Posterior vena cava (tissue), 2 donors: ENCODE results near the gene TACR1. TPM values are rescaled to one million over a fixed set of nuclear protein-coding genes. Genes with fewer than 3 reads are reported as not detected.
A peak's percentile ranks its signal among the peaks of the same experiment; 100 is the strongest.
"Not testable (repeated sequence)": the region's sequence is repeated elsewhere in the genome, so short reads cannot be mapped to it uniquely, and the experiment has no call there.

Experiments used
- DNase-seq: peaks from one replicate; pipeline ENCODE4 v3.0.0-alpha.2; 2020; ENCODE audit warnings: low spot score
- intact Hi-C, 2 donors: fragments of 100-400 bp; cut with DNase I; formaldehyde crosslinking; loops; one replicate each; pipeline versions ENCODE4 v1.14.1 to v1.14.2; 2022 to 2023
- total RNA-seq, 2 donors: library from RNA; stranded (reverse); fragmentation: NEBNext Ultra II Directional; extraction: Animal tissue kit (Norgen Biotek cat#: 25700); gene quantifications; one replicate each; pipeline ENCODE4 v1.2.1, GENCODE V29; 2021
- donor health status: DM: yes; HTN: yes; CAD: no.
- donor health status: DM: yes; HTN: yes; CAD: no.

TACR1 gene
- total RNA-seq, 2 donors from 2014 or later, result 1.1 to 2.1 TPM

GRCh38 chr2:75200140-75201096, 1.1 kb upstream of the TACR1 start:
- peak; percentile 80 for DNase-seq
- intact Hi-C loops, result no loop called here

GRCh38 chr2:75195076-75195691, 4.1 kb downstream of the TACR1 start:
- intact Hi-C loops, result no loop called here
- no peak for DNase-seq

GRCh38 chr2:75194184-75194868, 5.0 kb downstream of the TACR1 start:
- no peak for DNase-seq
- intact Hi-C loops, result no loop called here

- intact Hi-C loops, result no loop called here
These were observed 6.8 kb downstream of the TACR1 start for GRCh38 chr2:75192496-75192895.

GRCh38 chr2:75190271-75190990, 8.9 kb downstream of the TACR1 start:
- intact Hi-C loops, result no loop called here
- DNase-seq, result no peak

More at GRCh38 chr2:75192496-75192895, 6.8 kb downstream of the TACR1 start:
- no peak for DNase-seq

DNA sequence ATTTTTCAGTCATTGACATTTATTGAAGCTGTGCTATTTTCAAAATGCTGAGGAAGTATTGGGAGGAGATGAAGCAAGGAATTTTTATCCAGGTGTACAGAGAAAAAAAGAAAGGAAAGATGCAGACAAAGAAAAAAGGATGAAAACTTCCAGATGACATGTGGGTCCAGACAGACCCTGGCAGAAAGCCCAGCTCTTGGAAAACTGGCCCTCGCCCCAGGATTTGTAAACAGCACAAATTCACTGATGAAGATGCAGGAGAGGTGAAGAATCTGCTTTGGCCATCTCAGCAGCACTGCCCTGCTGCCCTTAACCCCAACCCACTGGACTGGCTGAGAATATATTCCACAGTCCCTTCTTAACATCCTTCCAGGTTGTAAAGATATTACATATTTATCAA, 12.5 kb downstream of the TACR1 start:
- no peak for DNase-seq
- intact Hi-C loops, result no loop called here

- DNase-seq, result no peak
- intact Hi-C loops, result no loop called here
These were observed 16.7 kb downstream of the TACR1 start for GRCh38 chr2:75182606-75183005.

GRCh38 chr2:75180476-75180875, 18.8 kb downstream of the TACR1 start:
- intact Hi-C loops, result no loop called here
- no peak for DNase-seq

- intact Hi-C loops, result no loop called here
- DNase-seq, result no peak
These were observed 21.9 kb downstream of the TACR1 start for GRCh38 chr2:75177427-75177826.

GRCh38 chr2:75175456-75175855, 23.9 kb downstream of the TACR1 start:
- DNase-seq, result no peak
- intact Hi-C loops, result no loop called here

DNA sequence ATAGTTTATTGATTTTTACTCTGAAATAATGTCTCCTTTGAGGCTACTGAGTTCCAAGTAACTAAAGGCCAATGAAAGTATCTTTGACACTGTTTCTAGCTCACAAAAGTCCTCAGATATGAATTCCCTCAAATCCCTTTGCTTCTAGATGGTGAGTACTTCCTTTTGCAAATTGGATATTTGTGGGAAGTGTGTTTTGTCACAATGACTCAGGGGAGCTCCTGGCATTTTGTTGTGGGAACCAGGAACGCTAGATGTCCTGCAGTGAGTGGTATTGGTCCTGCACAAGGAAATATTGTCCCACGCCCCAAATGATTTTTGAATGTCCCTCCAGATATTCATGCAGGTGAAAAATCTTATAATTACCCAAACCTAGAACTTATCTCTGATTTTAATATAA, 24.3 kb downstream of the TACR1 start:
- DNase-seq, result no peak
- intact Hi-C loops, result no loop called here

DNA sequence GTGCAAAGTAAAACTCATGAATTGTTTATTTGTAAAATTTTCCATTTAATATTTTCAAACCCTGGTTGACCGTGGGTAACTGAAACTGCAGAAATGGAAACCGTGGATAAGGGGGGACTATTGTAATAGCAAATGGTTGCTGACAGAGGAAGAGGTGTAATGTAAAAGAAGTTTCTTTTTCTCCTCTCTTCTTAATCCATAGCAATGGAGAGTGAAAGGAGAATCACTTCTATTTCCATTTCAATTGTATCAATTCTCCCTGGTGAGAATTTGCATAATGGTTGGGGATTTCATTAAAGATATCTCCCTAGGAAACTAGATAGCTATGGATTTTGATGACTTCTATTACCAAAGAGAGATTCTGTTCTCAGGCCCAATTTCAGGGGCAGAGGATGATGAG, 24.8 kb downstream of the TACR1 start:
- DNase-seq, result no peak
- intact Hi-C loops, result no loop called here

- intact Hi-C loops, result no loop called here
- no peak for DNase-seq
These were observed 25.6 kb downstream of the TACR1 start for GRCh38 chr2:75173740-75174139.

- DNase-seq, result not testable (repeated sequence)
These were observed 27.9 kb downstream of the TACR1 start for GRCh38 chr2:75171423-75171822.

GRCh38 chr2:75170889-75171288, 28.4 kb downstream of the TACR1 start:
- intact Hi-C loops, result no loop called here
- no peak for DNase-seq

More at GRCh38 chr2:75171423-75171822, 27.9 kb downstream of the TACR1 start:
- intact Hi-C loops, result not testable (repeated sequence)

DNA sequence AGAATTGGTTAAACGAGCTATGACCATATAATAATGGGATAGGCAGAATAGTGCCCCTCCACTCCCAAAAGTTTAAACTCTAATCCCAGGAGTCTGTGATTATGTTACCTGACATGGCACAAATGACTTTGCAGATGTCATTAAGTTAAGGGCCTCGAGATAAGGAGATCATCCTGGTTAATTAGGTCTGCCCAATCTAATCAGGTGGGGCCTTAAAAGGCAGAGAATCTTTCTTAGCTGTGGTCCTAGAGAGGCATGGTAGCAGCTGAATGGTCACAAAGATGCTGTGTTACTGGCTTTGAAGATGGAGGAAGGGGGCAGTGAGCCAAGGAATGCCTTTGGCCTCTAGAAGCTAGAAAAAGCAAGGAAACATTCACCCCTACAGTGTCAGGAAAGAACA, 31.1 kb downstream of the TACR1 start:
- DNase-seq, result no peak
- intact Hi-C loops, result no loop called here

GRCh38 chr2:75166491-75166890, 32.8 kb downstream of the TACR1 start:
- intact Hi-C loops, result no loop called here
- no peak for DNase-seq

GRCh38 chr2:75162897-75163296, 36.4 kb downstream of the TACR1 start:
- intact Hi-C loops, result no loop called here
- no peak for DNase-seq

- DNase-seq, result no peak
- intact Hi-C loops, result no loop called here
These were observed 37.1 kb downstream of the TACR1 start for GRCh38 chr2:75162259-75162658.

DNA sequence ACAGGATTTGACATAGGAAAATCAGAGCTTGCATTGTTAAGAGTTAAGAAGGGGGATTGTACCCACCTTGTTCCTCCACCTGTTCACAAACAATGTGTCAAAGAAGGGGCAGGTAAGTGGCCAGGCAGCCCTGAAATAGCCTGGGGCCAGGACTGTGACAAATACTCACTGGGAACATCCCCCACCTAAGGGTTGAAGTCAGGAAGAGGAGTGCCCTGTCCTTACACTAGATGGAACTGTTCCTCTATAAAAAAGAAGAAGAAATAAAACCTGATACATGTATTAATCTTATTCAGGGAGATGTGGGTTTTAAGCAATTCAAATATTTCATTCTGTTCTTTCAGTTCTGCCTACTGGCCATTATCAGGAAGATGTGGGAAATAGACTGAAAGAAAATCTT, 41.9 kb downstream of the TACR1 start:
- no peak for DNase-seq
- intact Hi-C loops, result no loop called here
